K562 (cell line): ENCODE data around the gene CYP4F11. TPM values are rescaled to one million over a fixed set of nuclear protein-coding genes. Genes with fewer than 3 reads are reported as not detected.

Experiments
- ATAC-seq: fragments of 200-7000 bp; cut with Tn5 transposase; 3 replicates; pipeline ENCODE4 v1.9.1; 2020; ENCODE audit warnings: moderate library complexity
- BruUV-seq: library from RNA; stranded (reverse); fragments of 400-500 nt; replicated peaks from 2 replicates; lab custom pipeline; 2021; lab: Mats Ljungman, UMichigan
- CTCF ChIA-PET: fragments of 300-600 bp; formaldehyde crosslinking; extraction: SDS; loops from one replicate; lab custom pipeline; 2021; ENCODE audit warnings: low intra/inter-chr PET ratio; lab: Yijun Ruan, JAX
- POLR2A ChIA-PET: fragments of 300-600, 350-650 bp; sonication (Branson Sonifier 250); formaldehyde crosslinking; extraction: SDS; loops from one replicate; lab custom pipeline; 2021; ENCODE audit warnings: antibody characterized with exemption, inconsistent platforms; lab: Yijun Ruan, JAX
- DNase-seq, 4 experiments: peaks; one replicate each; pipeline versions ENCODE4 v3.0.0 to v3.0.0-alpha.2; 2011 to 2018; ENCODE audit warnings: low spot score in 3 of 4, mixed read lengths in 3 of 4; ENCODE audit errors: extremely low read depth in 1 of 4
- FAIRE-seq: peaks from 2 replicates; lab custom pipeline; 2011; peaks lifted over from hg19 to GRCh38; lab: Jason Lieb, UNC
- H2AFZ ChIP-seq: 2 replicates; pipeline ENCODE4 v1.6.0; 2011; ENCODE audit warnings: low read depth, low read length, control low read depth, inconsistent platforms
- H3K27ac ChIP-seq: fragments of 200-600 bp; 3 replicates; pipeline ENCODE4 v1.8.0; 2011; ENCODE audit warnings: low read depth, mild to moderate bottlenecking, control low read depth, inconsistent platforms, low read length, moderate library complexity, mixed read lengths; ENCODE audit errors: extremely low read depth
- H3K27me3 ChIP-seq, 2 experiments: fragments of 300-600 bp in 1 of 2; 2 replicates in 1 of 2; 3 replicates in 1 of 2; pipeline versions ENCODE4 v1.6.0 to v1.8.0; 2011; ENCODE audit warnings: inconsistent platforms in 2 of 2, low read length in 2 of 2, mild to moderate bottlenecking in 1 of 2, mixed read lengths in 1 of 2, moderate library complexity in 1 of 2; ENCODE audit not compliant: control insufficient read depth in 2 of 2, insufficient read depth in 2 of 2
- H3K36me3 ChIP-seq: fragments of 300-600 bp; 3 replicates; pipeline ENCODE4 v1.8.0; 2011; ENCODE audit warnings: mild to moderate bottlenecking, low read length, inconsistent platforms; ENCODE audit not compliant: control insufficient read depth, insufficient read depth
- H3K4me1 ChIP-seq, 2 experiments: fragments of 200-600 bp in 1 of 2; replicated peaks in 1 of 2; 2 replicates in 1 of 2; 3 replicates in 1 of 2; pipeline versions ENCODE4 v1.5.1 to v1.8.0; 2011; ENCODE audit warnings: inconsistent platforms in 2 of 2, low read length in 2 of 2, mild to moderate bottlenecking in 1 of 2, mixed read lengths in 1 of 2, moderate library complexity in 1 of 2; ENCODE audit not compliant: control insufficient read depth in 2 of 2, insufficient read depth in 2 of 2
- H3K4me2 ChIP-seq: 2 replicates; pipeline ENCODE4 v1.6.1; 2011; ENCODE audit warnings: low read length, control low read depth, inconsistent platforms, mixed read lengths; ENCODE audit not compliant: insufficient read depth
- H3K4me3 ChIP-seq: fragments of 200-600 bp; sonication (generic), shearing (Covaris generic); 2 replicates; pipeline ENCODE4 v1.5.1; 2016; ENCODE audit warnings: control low read depth, inconsistent platforms
- H3K79me2 ChIP-seq: fragments of 200-600 bp; 3 replicates; pipeline ENCODE4 v1.8.0; 2011; ENCODE audit warnings: low read length, inconsistent platforms; ENCODE audit not compliant: control insufficient read depth, insufficient read depth
- H3K9ac ChIP-seq, 2 experiments: 2 replicates each; pipeline versions ENCODE4 v1.6.0 to v1.6.1; 2011; ENCODE audit warnings: low read depth in 2 of 2, low read length in 2 of 2, control low read depth in 1 of 2, inconsistent platforms in 1 of 2, mild to moderate bottlenecking in 1 of 2, mixed read lengths in 1 of 2; ENCODE audit not compliant: insufficient read depth in 1 of 2
- H3K9me1 ChIP-seq: one replicate; pipeline ENCODE4 v1.6.0; 2011; ENCODE audit warnings: inconsistent platforms, mild to moderate bottlenecking, low read length, moderate library complexity; ENCODE audit not compliant: control insufficient read depth, insufficient read depth
- H3K9me3 ChIP-seq: replicated peaks from 2 replicates; pipeline ENCODE4 v1.5.1; 2011; ENCODE audit warnings: low read depth, low read length, inconsistent platforms; ENCODE audit not compliant: control insufficient read depth, insufficient read depth
- H4K20me1 ChIP-seq: replicated peaks from 2 replicates; pipeline ENCODE4 v1.6.1; 2011; ENCODE audit warnings: low read length, inconsistent platforms, mixed read lengths; ENCODE audit not compliant: control insufficient read depth, insufficient read depth
- EZH2 ChIP-seq: IDR thresholded peaks from 2 replicates; pipeline ENCODE4 v1.6.1; 2012; ENCODE audit warnings: low read depth, mild to moderate bottlenecking, inconsistent platforms, low read length, borderline replicate concordance
- HNRNPK ChIP-seq: fragments of 200-400 bp; formaldehyde crosslinking; IDR thresholded peaks from one replicate; pipeline ENCODE4 v1.6.1; 2018; ENCODE audit warnings: mild to moderate bottlenecking, low read depth, low read length; ENCODE audit not compliant: poor library complexity, severe bottlenecking
- PHB ChIP-seq: fragments of 250-450 bp; sonication (Bioruptor Pico); IDR thresholded peaks from 2 replicates; pipeline ENCODE4 v1.5.0; 2021
- WGBS: fragments of 100-300 bp; shearing (Covaris generic); methylation state at CpG from one replicate; pipeline ENCODE4 v1.1.6; 2016; ENCODE audit warnings: low coverage, mixed read lengths; ENCODE audit not compliant: insufficient coverage; ENCODE audit errors: missing lambda C conversion rate; 5-methylcytosine and 5-hydroxymethylcytosine counted together
- in situ Hi-C: fragments of 300-500 bp; cut with MboI; formaldehyde crosslinking; loops from 4 replicates; pipeline ENCODE4 v1.15.0; 2018; ENCODE audit warnings: inconsistent platforms, mixed read lengths
- intact Hi-C: fragments of 100-400 bp; cut with micrococcal nuclease; formaldehyde crosslinking; loops from 2 replicates; pipeline ENCODE4 v1.14.2; 2022
- polyA plus RNA-seq, 8 experiments: library from polyadenylated mRNA; depleted of rRNA in 4 of 8; stranded (reverse) in 5 of 8; unstranded in 3 of 8; fragments of >200 nt; fragmentation: Nextera tagmentation in 2 of 8; fragmentation: Illumina TruSeq in 1 of 8; extraction: Ambion mirVana in 2 of 8; extraction: Trizol in 1 of 8; gene quantifications; 2 replicates each; pipeline versions ENCODE4 v1.2.1 to v1.2.3, GENCODE V29; 2011 to 2014; ENCODE audit warnings: inconsistent platforms in 1 of 8, missing spikeins in 1 of 8
- small RNA-seq: library from RNA; depleted of rRNA; stranded (forward); fragments of <200 nt; gene quantifications from one replicate; pipeline ENCODE3, GENCODE V24; 2014
- total RNA-seq, 7 experiments: library from RNA; depleted of rRNA in 6 of 7; stranded (reverse); fragments of >200 nt in 6 of 7; fragmentation: Illumina TruSeq in 2 of 7; extraction: Trizol in 2 of 7; gene quantifications; 2 replicates each; pipeline versions ENCODE4 v1.2.1 to v1.2.3, GENCODE V29; 2011 to 2021; ENCODE audit warnings: low replicate concordance in 1 of 7

Gene CYP4F11
- total and polyA plus RNA-seq, 9 of the 15 experiments (the other 6 are each of a cell fraction or from before 2014, with no cell fraction given): 0.03 TPM; not detected in 8

GRCh38 chr19:15862444-15862843 is 71.9 kb downstream of the CYP4F11 start:
- Histone ChIP-seq H3K27ac (no peak overlapping the region), H3K36me3 (no peaks in the 10 kb centered on the region), H3K9me1 (no peaks in the 10 kb centered on the region), H4K20me1 (no peaks in the 10 kb centered on the region), H3K4me1 (peaks cover 9 to 24% of the 10 kb centered on the region in 2 experiments), H3K27me3 (0 out of 5 replicates have a peak, but pooled peaks cover 0 to 3% of the 10 kb centered on the region in 2 experiments), H3K9me3 (no peaks in the 10 kb centered on the region), H3K9ac (no peak overlapping the region), H3K4me3 (no peak overlapping the region), H3K79me2 (no peaks in the 10 kb centered on the region), H2AFZ (no peak overlapping the region), H3K4me2 (no peak overlapping the region)
- POLR2A ChIA-PET: no interaction called here
- no peak for DNase-seq
- CTCF ChIA-PET: no interaction called here
- TF ChIP-seq EZH2 (no peak), PHB (CRISPR knock-in tag) (no peak), HNRNPK (peak; percentile 84)
- BruUV-seq: no TSS peak
- in situ Hi-C loops: no loop called here
- no peak for ATAC-seq
- WGBS: 34% methylated on average over 4 of the region's 7 CpGs
- intact Hi-C loops: loop anchor here (10.0 kb wide), 1 partner anchor 228 kb away; no protein-coding TSS in a partner anchor
- FAIRE-seq: no peak

Small RNA genes lying within 50 kb of the gene (small RNA-seq; reads per million reads assigned to genes)
- gene CYP4F36P: not detected

Other genes starting within 250 kb of the CYP4F11 start
Only the 7 nearest of the 10 such genes appear.
- gene OR10H3, start 196.5 kb downstream of the CYP4F11 start, total RNA-seq (2014; rRNA removed): not detected in 2 replicates
- not detected in 2 replicates for gene OR10H3, start 196.5 kb downstream of the CYP4F11 start, total RNA-seq (2014; rRNA removed; fragmentation: Illumina TruSeq; extraction: Trizol)
- gene OR10H3, start 196.5 kb downstream of the CYP4F11 start, total RNA-seq (2015; rRNA removed; fragmentation: Illumina TruSeq; extraction: Trizol): not detected in 2 replicates
- not detected in 2 replicates for gene OR10H3, start 196.5 kb downstream of the CYP4F11 start, total RNA-seq (2021)
- not detected in 2 replicates for gene OR10H3, start 196.5 kb downstream of the CYP4F11 start, polyA plus RNA-seq (2011; rRNA removed)
- not detected in 2 replicates for gene OR10H3, start 196.5 kb downstream of the CYP4F11 start, polyA plus RNA-seq (2014; fragmentation: Illumina TruSeq; extraction: Trizol)
- not detected for gene OR10H3, start 196.5 kb downstream of the CYP4F11 start, polyA plus RNA-seq (2014; fragmentation: Nextera tagmentation; extraction: Ambion mirVana)
- gene OR10H3, start 196.5 kb downstream of the CYP4F11 start, polyA plus RNA-seq (2014; rRNA removed): not detected in 2 replicates
- gene OR10H5, start 146.9 kb downstream of the CYP4F11 start, total RNA-seq (2014; rRNA removed): not detected in 2 replicates
- not detected in 2 replicates for gene OR10H5, start 146.9 kb downstream of the CYP4F11 start, total RNA-seq (2014; rRNA removed; fragmentation: Illumina TruSeq; extraction: Trizol)
- gene OR10H5, start 146.9 kb downstream of the CYP4F11 start, total RNA-seq (2015; rRNA removed; fragmentation: Illumina TruSeq; extraction: Trizol): not detected in 2 replicates
- not detected in 2 replicates for gene OR10H5, start 146.9 kb downstream of the CYP4F11 start, total RNA-seq (2021)
- not detected in 2 replicates for gene OR10H5, start 146.9 kb downstream of the CYP4F11 start, polyA plus RNA-seq (2011; rRNA removed)
- gene OR10H5, start 146.9 kb downstream of the CYP4F11 start, polyA plus RNA-seq (2014; fragmentation: Illumina TruSeq; extraction: Trizol): not detected in 2 replicates
- gene OR10H5, start 146.9 kb downstream of the CYP4F11 start, polyA plus RNA-seq (2014; fragmentation: Nextera tagmentation; extraction: Ambion mirVana): not detected
- not detected in 2 replicates for gene OR10H5, start 146.9 kb downstream of the CYP4F11 start, polyA plus RNA-seq (2014; rRNA removed)
- not detected in 2 replicates for gene OR10H1, start 118.9 kb downstream of the CYP4F11 start, total RNA-seq (2014; rRNA removed)
- not detected in 2 replicates for gene OR10H1, start 118.9 kb downstream of the CYP4F11 start, total RNA-seq (2014; rRNA removed; fragmentation: Illumina TruSeq; extraction: Trizol)
- not detected in 2 replicates for gene OR10H1, start 118.9 kb downstream of the CYP4F11 start, total RNA-seq (2015; rRNA removed; fragmentation: Illumina TruSeq; extraction: Trizol)
- not detected in 2 replicates for gene OR10H1, start 118.9 kb downstream of the CYP4F11 start, total RNA-seq (2021)
- not detected in 2 replicates for gene OR10H1, start 118.9 kb downstream of the CYP4F11 start, polyA plus RNA-seq (2011; rRNA removed)
- gene OR10H1, start 118.9 kb downstream of the CYP4F11 start, polyA plus RNA-seq (2014; fragmentation: Illumina TruSeq; extraction: Trizol): not detected in 2 replicates
- gene OR10H1, start 118.9 kb downstream of the CYP4F11 start, polyA plus RNA-seq (2014; fragmentation: Nextera tagmentation; extraction: Ambion mirVana): not detected
- gene OR10H1, start 118.9 kb downstream of the CYP4F11 start, polyA plus RNA-seq (2014; rRNA removed): not detected in 2 replicates
- 0.32 and 1.8 TPM in 2 replicates for gene CYP4F2, start 36.5 kb downstream of the CYP4F11 start, total RNA-seq (2014; rRNA removed)
- 0.11 TPM in 1 of 2 replicates, not detected in the other for gene CYP4F2, start 36.5 kb downstream of the CYP4F11 start, total RNA-seq (2014; rRNA removed; fragmentation: Illumina TruSeq; extraction: Trizol)
- 0.22 TPM in 1 of 2 replicates, not detected in the other for gene CYP4F2, start 36.5 kb downstream of the CYP4F11 start, total RNA-seq (2015; rRNA removed; fragmentation: Illumina TruSeq; extraction: Trizol)
- gene CYP4F2, start 36.5 kb downstream of the CYP4F11 start, total RNA-seq (2021): 0.22 and 0.51 TPM in 2 replicates
- 0.26 and 0.56 TPM in 2 replicates for gene CYP4F2, start 36.5 kb downstream of the CYP4F11 start, polyA plus RNA-seq (2011; rRNA removed)
- gene CYP4F2, start 36.5 kb downstream of the CYP4F11 start, polyA plus RNA-seq (2014; fragmentation: Illumina TruSeq; extraction: Trizol): 0.10 and 0.15 TPM in 2 replicates
- gene CYP4F2, start 36.5 kb downstream of the CYP4F11 start, polyA plus RNA-seq (2014; fragmentation: Nextera tagmentation; extraction: Ambion mirVana): not detected
- 0.37 and 0.82 TPM in 2 replicates for gene CYP4F2, start 36.5 kb downstream of the CYP4F11 start, polyA plus RNA-seq (2014; rRNA removed)
- not detected in 2 replicates for gene OR10H4, start 14.5 kb upstream of the CYP4F11 start, total RNA-seq (2014; rRNA removed)
- not detected in 2 replicates for gene OR10H4, start 14.5 kb upstream of the CYP4F11 start, total RNA-seq (2014; rRNA removed; fragmentation: Illumina TruSeq; extraction: Trizol)
- not detected in 2 replicates for gene OR10H4, start 14.5 kb upstream of the CYP4F11 start, total RNA-seq (2015; rRNA removed; fragmentation: Illumina TruSeq; extraction: Trizol)
- gene OR10H4, start 14.5 kb upstream of the CYP4F11 start, total RNA-seq (2021): not detected in 2 replicates
- not detected in 2 replicates for gene OR10H4, start 14.5 kb upstream of the CYP4F11 start, polyA plus RNA-seq (2011; rRNA removed)
- not detected in 2 replicates for gene OR10H4, start 14.5 kb upstream of the CYP4F11 start, polyA plus RNA-seq (2014; fragmentation: Illumina TruSeq; extraction: Trizol)
- gene OR10H4, start 14.5 kb upstream of the CYP4F11 start, polyA plus RNA-seq (2014; fragmentation: Nextera tagmentation; extraction: Ambion mirVana): not detected
- not detected in 2 replicates for gene OR10H4, start 14.5 kb upstream of the CYP4F11 start, polyA plus RNA-seq (2014; rRNA removed)
- gene TPM4, start 142.0 kb upstream of the CYP4F11 start, total RNA-seq (2014; rRNA removed): 76.3 and 82.9 TPM in 2 replicates
- 81.8 and 91.3 TPM in 2 replicates for gene TPM4, start 142.0 kb upstream of the CYP4F11 start, total RNA-seq (2014; rRNA removed; fragmentation: Illumina TruSeq; extraction: Trizol)
- 106 and 111 TPM in 2 replicates for gene TPM4, start 142.0 kb upstream of the CYP4F11 start, total RNA-seq (2015; rRNA removed; fragmentation: Illumina TruSeq; extraction: Trizol)
- 61.2 and 63.6 TPM in 2 replicates for gene TPM4, start 142.0 kb upstream of the CYP4F11 start, total RNA-seq (2021)
- gene TPM4, start 142.0 kb upstream of the CYP4F11 start, polyA plus RNA-seq (2011; rRNA removed): 104 and 126 TPM in 2 replicates
- gene TPM4, start 142.0 kb upstream of the CYP4F11 start, polyA plus RNA-seq (2014; fragmentation: Illumina TruSeq; extraction: Trizol): 87.6 and 108 TPM in 2 replicates
- gene TPM4, start 142.0 kb upstream of the CYP4F11 start, polyA plus RNA-seq (2014; fragmentation: Nextera tagmentation; extraction: Ambion mirVana): 10 to 100 TPM; 28.1 to 34.0 TPM
- 77.4 and 86.3 TPM in 2 replicates for gene TPM4, start 142.0 kb upstream of the CYP4F11 start, polyA plus RNA-seq (2014; rRNA removed)
- gene RAB8A, start 177.4 kb upstream of the CYP4F11 start, total RNA-seq (2014; rRNA removed): 42.5 and 47.2 TPM in 2 replicates
- gene RAB8A, start 177.4 kb upstream of the CYP4F11 start, total RNA-seq (2014; rRNA removed; fragmentation: Illumina TruSeq; extraction: Trizol): 60.2 and 66.7 TPM in 2 replicates
- 92.0 and 102 TPM in 2 replicates for gene RAB8A, start 177.4 kb upstream of the CYP4F11 start, total RNA-seq (2015; rRNA removed; fragmentation: Illumina TruSeq; extraction: Trizol)
- gene RAB8A, start 177.4 kb upstream of the CYP4F11 start, total RNA-seq (2021): 71.9 and 82.7 TPM in 2 replicates
- gene RAB8A, start 177.4 kb upstream of the CYP4F11 start, polyA plus RNA-seq (2011; rRNA removed): 45.4 and 66.9 TPM in 2 replicates
- 53.2 and 55.4 TPM in 2 replicates for gene RAB8A, start 177.4 kb upstream of the CYP4F11 start, polyA plus RNA-seq (2014; fragmentation: Illumina TruSeq; extraction: Trizol)
- gene RAB8A, start 177.4 kb upstream of the CYP4F11 start, polyA plus RNA-seq (2014; fragmentation: Nextera tagmentation; extraction: Ambion mirVana): 10 to 100 TPM; 11.2 to 13.9 TPM
- 47.1 and 80.1 TPM in 2 replicates for gene RAB8A, start 177.4 kb upstream of the CYP4F11 start, polyA plus RNA-seq (2014; rRNA removed)